Body of pancreas (tissue), 4 donors: ENCODE measurements around the gene BDKRB2.

Experiments
- POLR2A ChIP-seq, 3 donors: fragments of 450-650 bp; IDR thresholded peaks; one replicate each; pipeline ENCODE4 v1.6.1; 2016; ENCODE audit warnings: antibody characterized with exemption in 3 of 3, mild to moderate bottlenecking in 2 of 3
- TF ChIP-seq, protein P1 (sequence below), 7 experiments: fragments of 450-650 bp in 4 of 7; fragments of 200-600 bp in 3 of 7; sonication (generic) in 3 of 7; IDR thresholded peaks; one replicate each; pipeline ENCODE4 v1.5.1; 2016 to 2019; ENCODE audit warnings: antibody characterized with exemption in 7 of 7

DNA sequence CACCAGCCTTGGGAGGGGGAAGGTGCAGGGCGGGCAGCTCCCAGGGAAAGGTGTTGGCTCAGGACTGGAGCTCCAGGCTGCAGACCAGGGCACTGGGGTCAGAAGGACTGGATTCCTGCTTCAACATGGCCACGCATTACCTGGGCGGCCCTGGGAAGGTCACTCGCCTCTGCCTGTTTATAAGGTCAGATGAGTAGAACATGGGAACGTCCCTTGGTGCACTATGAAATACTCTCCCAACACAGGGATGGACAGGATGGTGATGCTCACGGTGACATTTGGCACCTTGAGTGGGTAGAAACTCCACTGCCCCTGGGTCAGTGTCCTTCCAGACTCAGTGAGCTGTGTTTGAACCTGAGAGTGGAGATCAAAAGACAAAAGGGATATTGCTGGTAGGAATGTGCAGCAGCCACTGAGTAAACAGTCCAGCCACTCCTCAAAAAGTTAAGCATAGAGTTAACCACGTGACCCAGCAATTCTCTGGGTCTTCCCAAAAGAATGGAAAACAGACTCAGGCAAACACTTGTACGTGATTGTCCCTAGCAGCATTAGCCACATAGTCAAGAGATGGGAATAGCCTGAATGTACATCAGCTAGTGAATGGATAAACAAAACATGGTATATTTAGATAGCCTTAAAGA lies 9.1 kb upstream of the BDKRB2 start:
- TF ChIP-seq, protein P1, sequence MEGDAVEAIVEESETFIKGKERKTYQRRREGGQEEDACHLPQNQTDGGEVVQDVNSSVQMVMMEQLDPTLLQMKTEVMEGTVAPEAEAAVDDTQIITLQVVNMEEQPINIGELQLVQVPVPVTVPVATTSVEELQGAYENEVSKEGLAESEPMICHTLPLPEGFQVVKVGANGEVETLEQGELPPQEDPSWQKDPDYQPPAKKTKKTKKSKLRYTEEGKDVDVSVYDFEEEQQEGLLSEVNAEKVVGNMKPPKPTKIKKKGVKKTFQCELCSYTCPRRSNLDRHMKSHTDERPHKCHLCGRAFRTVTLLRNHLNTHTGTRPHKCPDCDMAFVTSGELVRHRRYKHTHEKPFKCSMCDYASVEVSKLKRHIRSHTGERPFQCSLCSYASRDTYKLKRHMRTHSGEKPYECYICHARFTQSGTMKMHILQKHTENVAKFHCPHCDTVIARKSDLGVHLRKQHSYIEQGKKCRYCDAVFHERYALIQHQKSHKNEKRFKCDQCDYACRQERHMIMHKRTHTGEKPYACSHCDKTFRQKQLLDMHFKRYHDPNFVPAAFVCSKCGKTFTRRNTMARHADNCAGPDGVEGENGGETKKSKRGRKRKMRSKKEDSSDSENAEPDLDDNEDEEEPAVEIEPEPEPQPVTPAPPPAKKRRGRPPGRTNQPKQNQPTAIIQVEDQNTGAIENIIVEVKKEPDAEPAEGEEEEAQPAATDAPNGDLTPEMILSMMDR (IDR thresholded peaks at IDR 0.05), result no peak
- TF ChIP-seq POLR2A (IDR thresholded peaks at IDR 0.05), result no peak
